Fibroblast of lung (primary cell): ENCODE data around the gene ARL15. TPM values are rescaled to one million over a fixed set of nuclear protein-coding genes. Genes with fewer than 3 reads are reported as not detected.

ENCODE experiments used
- DNase-seq, 2 donors: peaks; one replicate each; pipeline versions ENCODE4 v3.0.0 to v3.0.0-alpha.2; 2010; ENCODE audit warnings: low read depth in 2 of 2
- H2AFZ ChIP-seq: 2 replicates; pipeline ENCODE4 v1.5.1; 2012; ENCODE audit warnings: low read length, control low read depth, inconsistent platforms
- H3K27ac ChIP-seq: 2 replicates; pipeline ENCODE4 v1.5.1; 2011; ENCODE audit warnings: low read length, control low read depth; ENCODE audit not compliant: insufficient read depth
- H3K27me3 ChIP-seq: 2 replicates; pipeline ENCODE4 v1.5.1; 2011; ENCODE audit warnings: mild to moderate bottlenecking, low read length; ENCODE audit not compliant: control insufficient read depth, insufficient read depth
- H3K36me3 ChIP-seq: 2 replicates; pipeline ENCODE4 v1.5.1; 2011; ENCODE audit warnings: low read length; ENCODE audit not compliant: control insufficient read depth, insufficient read depth
- H3K4me1 ChIP-seq: 2 replicates; pipeline ENCODE4 v1.5.1; 2011; ENCODE audit warnings: low read length; ENCODE audit not compliant: control insufficient read depth, insufficient read depth; ENCODE audit errors: extremely low read depth
- H3K4me2 ChIP-seq: 2 replicates; pipeline ENCODE4 v1.5.1; 2011; ENCODE audit warnings: low read length, control low read depth; ENCODE audit not compliant: insufficient read depth; ENCODE audit errors: extremely low read depth
- H3K4me3 ChIP-seq, 4 experiments: fragments of 200-600 bp in 1 of 4; sonication (generic) in 1 of 4; replicated peaks in 1 of 4; 2 replicates each; pipeline ENCODE4 v1.5.1; 2011 to 2016; ENCODE audit warnings: low read length in 4 of 4, low read depth in 3 of 4, mild to moderate bottlenecking in 3 of 4, control low read depth in 2 of 4, inconsistent platforms in 1 of 4, mixed read lengths in 1 of 4; ENCODE audit not compliant: insufficient read depth in 1 of 4; ENCODE audit errors: control extremely low read depth in 1 of 4
- H3K79me2 ChIP-seq: 2 replicates; pipeline ENCODE4 v1.5.1; 2012; ENCODE audit warnings: mild to moderate bottlenecking, low read length, inconsistent platforms; ENCODE audit not compliant: control insufficient read depth, insufficient read depth
- H3K9ac ChIP-seq: 2 replicates; pipeline ENCODE4 v1.5.1; 2011; ENCODE audit warnings: mild to moderate bottlenecking, low read length, control low read depth; ENCODE audit not compliant: insufficient read depth
- H3K9me3 ChIP-seq: 2 replicates; pipeline ENCODE4 v1.5.1; 2012; ENCODE audit warnings: low read depth, low read length; ENCODE audit not compliant: control insufficient read depth, insufficient read depth
- H4K20me1 ChIP-seq: 2 replicates; pipeline ENCODE4 v1.5.1; 2011; ENCODE audit warnings: low read length; ENCODE audit not compliant: control insufficient read depth, insufficient read depth; ENCODE audit errors: extremely low read depth
- CTCF ChIP-seq, 2 donors: IDR thresholded peaks in 1 of 2; conservative IDR thresholded peaks in 1 of 2; 1 replicate in 1 of 2; 2 replicates in 1 of 2; pipeline ENCODE4 v1.5.1; 2011 to 2012; ENCODE audit warnings: low read length in 2 of 2, control low read depth in 1 of 2, inconsistent platforms in 1 of 2, low read depth in 1 of 2, mild to moderate bottlenecking in 1 of 2
- EZH2 ChIP-seq: IDR thresholded peaks from 2 replicates; pipeline ENCODE4 v1.5.1; 2012; ENCODE audit warnings: low read length, control low read depth, mild to moderate bottlenecking; ENCODE audit errors: missing control alignments
- polyA plus RNA-seq, 2 donors: library from polyadenylated mRNA; depleted of rRNA in 1 of 2; stranded (reverse) in 1 of 2; unstranded in 1 of 2; fragments of >200 nt; gene quantifications; 2 replicates each; pipeline ENCODE4 v1.2.1, GENCODE V29; 2011 to 2012; ENCODE audit warnings: missing spikeins in 1 of 2
- total RNA-seq: library from RNA; depleted of rRNA; stranded (reverse); fragments of >200 nt; gene quantifications from 2 replicates; pipeline ENCODE4 v1.2.1, GENCODE V29; 2014

Gene ARL15
- total and polyA plus RNA-seq, 2 donors (not counting 1 experiment from before 2014, with no cell fraction given) = 20.6 to 28.7 TPM

DNA sequence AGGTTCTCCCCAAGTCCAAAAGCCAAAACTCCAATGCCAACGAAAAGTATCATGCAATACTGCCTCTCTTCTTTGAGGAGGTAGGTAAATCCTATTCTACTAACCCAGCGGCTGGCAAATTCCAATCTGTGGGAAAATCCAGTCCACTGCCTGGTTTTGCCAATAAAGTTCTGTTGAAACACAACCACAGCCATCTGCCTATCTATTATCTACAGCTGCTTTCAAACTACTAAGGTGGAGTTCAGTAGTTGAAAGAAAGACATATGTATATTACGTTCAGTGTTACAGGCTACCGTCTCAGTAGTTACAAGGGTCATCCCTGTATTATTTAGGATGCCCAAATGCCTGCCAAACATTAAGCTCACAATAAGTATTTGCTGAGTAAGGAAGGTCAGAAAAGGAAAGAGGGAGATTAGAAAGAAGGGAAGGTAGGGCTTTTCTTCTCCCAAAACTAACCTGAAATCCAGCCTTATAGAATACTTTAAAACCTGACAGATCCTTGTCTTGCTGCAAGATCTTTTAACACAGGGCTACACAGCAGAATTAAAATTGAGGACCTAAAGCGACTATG lies 16.2 kb downstream of the ARL15 start:
- no peaks in the 10 kb centered on the region for H3K79me2 ChIP-seq
- no peak for DNase-seq
- TF ChIP-seq CTCF (conservative IDR thresholded peaks at IDR 0.05 in 1 of 2, IDR thresholded peaks at IDR 0.05 in 1 of 2; ENCODE audit: low read depth in 1 of 2, low read length in 2 of 2) (no peak), EZH2 (no peak)

DNA sequence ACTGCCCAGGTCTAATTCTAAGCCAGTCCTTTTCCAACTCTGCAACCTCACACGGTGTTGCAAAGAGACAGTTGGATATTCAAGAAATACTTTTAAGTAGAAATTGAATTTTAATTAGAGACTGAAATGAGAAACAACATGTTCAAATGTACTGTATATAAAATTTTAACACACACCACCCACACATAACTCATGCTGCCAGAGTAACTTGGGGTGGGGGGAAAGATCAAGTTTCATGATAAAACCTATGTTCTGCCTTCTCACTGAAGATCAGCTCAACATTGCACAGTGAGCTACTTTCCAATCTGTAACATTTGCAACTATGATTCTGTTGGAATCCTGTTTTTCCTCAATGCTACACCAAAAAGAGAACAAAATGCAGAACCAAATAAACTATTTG lies 17.5 kb downstream of the ARL15 start:
- Histone ChIP-seq H2AFZ (no peak overlapping the region), H3K4me2 (no peak overlapping the region), H3K9ac (no peak overlapping the region), H4K20me1 (no peaks in the 10 kb centered on the region), H3K27ac (no peak overlapping the region), H3K36me3 (no peaks in the 10 kb centered on the region), H3K4me1 (no peaks in the 10 kb centered on the region), H3K27me3 (no peaks in the 10 kb centered on the region), H3K4me3 (no peak overlapping the region), H3K9me3 (no peaks in the 10 kb centered on the region), H3K79me2 (no peaks in the 10 kb centered on the region)
- TF ChIP-seq EZH2 = no peak
- TF ChIP-seq CTCF (conservative IDR thresholded peaks at IDR 0.05 in 1 of 2, IDR thresholded peaks at IDR 0.05 in 1 of 2; ENCODE audit: low read depth in 1 of 2, low read length in 2 of 2) = no peak
- DNase-seq = no peak

More for the DNA sequence above, 16.2 kb downstream of the ARL15 start:
- Histone ChIP-seq H3K4me1 (no peaks in the 10 kb centered on the region), H2AFZ (no peak overlapping the region), H3K4me3 (no peak overlapping the region), H3K9me3 (no peaks in the 10 kb centered on the region), H3K27ac (no peak overlapping the region), H4K20me1 (no peaks in the 10 kb centered on the region), H3K9ac (no peak overlapping the region), H3K36me3 (no peaks in the 10 kb centered on the region), H3K27me3 (no peaks in the 10 kb centered on the region), H3K4me2 (no peak overlapping the region)

DNA sequence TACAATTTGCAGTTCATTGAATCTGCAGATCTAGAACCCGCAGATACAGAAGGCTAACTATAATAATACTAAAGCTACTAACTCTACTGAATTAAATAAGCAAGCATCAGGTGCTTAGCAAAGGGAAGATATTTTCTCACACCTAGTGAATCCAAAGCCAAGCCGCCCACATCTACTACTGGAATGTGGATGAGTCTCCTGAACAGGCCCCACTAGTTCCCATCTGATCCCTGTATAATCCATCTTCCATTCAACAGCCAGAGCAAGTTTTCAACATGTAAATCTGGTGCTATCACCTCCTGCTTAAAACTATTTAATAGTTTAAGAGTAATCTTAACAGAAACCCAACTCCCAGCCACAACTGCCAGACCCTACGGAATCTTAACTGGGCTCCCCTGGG lies 18.9 kb downstream of the ARL15 start:
- Histone ChIP-seq H3K4me3 (no peak overlapping the region), H3K4me1 (no peaks in the 10 kb centered on the region), H3K4me2 (no peak overlapping the region), H4K20me1 (no peaks in the 10 kb centered on the region), H3K9ac (no peak overlapping the region), H3K36me3 (no peaks in the 10 kb centered on the region), H3K9me3 (no peaks in the 10 kb centered on the region), H3K79me2 (no peaks in the 10 kb centered on the region), H2AFZ (no peak overlapping the region), H3K27me3 (no peaks in the 10 kb centered on the region), H3K27ac (no peak overlapping the region)
- DNase-seq = peak in 1 of 2 donors; percentile 20
- no peak for TF ChIP-seq CTCF (conservative IDR thresholded peaks at IDR 0.05 in 1 of 2, IDR thresholded peaks at IDR 0.05 in 1 of 2; ENCODE audit: low read depth in 1 of 2, low read length in 2 of 2)
- no peak for TF ChIP-seq EZH2
